Activated naive CD8-positive, alpha-beta T cell treated with anti-CD3 and anti-CD28 coated beads, Interleukin-2, amount 50 U/mL, for 24 hours (primary cell): ENCODE data around the gene ZEB1.
A peak's percentile ranks its signal among the peaks of the same experiment; 100 is the strongest.

Source experiments
- ATAC-seq: fragments of 150-1000 bp; cut with Tn5 transposase; one replicate; pipeline ENCODE4 v1.10.0; 2021
- DNase-seq: peaks from one replicate; pipeline ENCODE4 v3.0.0; 2021
- H3K27ac Mint-ChIP-seq: one replicate; pipeline ENCODE4 v1.8.0; 2021; ENCODE audit warnings: mild to moderate bottlenecking, mixed read lengths
- H3K27me3 Mint-ChIP-seq: one replicate; pipeline ENCODE4 v1.8.0; 2021; ENCODE audit warnings: mixed read lengths
- H3K36me3 Mint-ChIP-seq: one replicate; pipeline ENCODE4 v1.8.0; 2021; ENCODE audit warnings: low read depth, mixed read lengths
- H3K4me1 Mint-ChIP-seq: one replicate; pipeline ENCODE4 v1.8.0; 2021; ENCODE audit warnings: mixed read lengths
- H3K4me3 Mint-ChIP-seq: one replicate; pipeline ENCODE4 v1.8.0; 2021; ENCODE audit warnings: mild to moderate bottlenecking, moderate library complexity, mixed read lengths
- H3K9me3 Mint-ChIP-seq: one replicate; pipeline ENCODE4 v1.8.0; 2021; ENCODE audit warnings: mixed read lengths

The ZEB1 gene

GRCh38 chr10:31507427-31507826 is 188.4 kb downstream of the ZEB1 start:
- H3K27ac Mint-ChIP-seq: no peak overlapping the region
- no peak for ATAC-seq
- peaks cover 72% of the 10 kb centered on the region for H3K36me3 Mint-ChIP-seq
- peaks cover 8% of the 10 kb centered on the region for H3K4me1 Mint-ChIP-seq
- H3K4me3 Mint-ChIP-seq: no peak overlapping the region
- H3K9me3 Mint-ChIP-seq: peaks cover 51% of the 10 kb centered on the region
- H3K27me3 Mint-ChIP-seq: no peaks in the 10 kb centered on the region
- no peak for DNase-seq

GRCh38 chr10:31508234-31508633 is 189.2 kb downstream of the ZEB1 start:
- DNase-seq: no peak
- ATAC-seq: no peak
- Mint-ChIP-seq H3K4me1 (peaks cover 8% of the 10 kb centered on the region), H3K27me3 (no peaks in the 10 kb centered on the region), H3K4me3 (no peak overlapping the region), H3K27ac (no peak overlapping the region), H3K9me3 (peaks cover 51% of the 10 kb centered on the region), H3K36me3 (peaks cover 67% of the 10 kb centered on the region)

GRCh38 chr10:31508882-31509281 is 189.9 kb downstream of the ZEB1 start:
- H3K27ac Mint-ChIP-seq: no peak overlapping the region
- peaks cover 8% of the 10 kb centered on the region for H3K4me1 Mint-ChIP-seq
- peaks cover 45% of the 10 kb centered on the region for H3K9me3 Mint-ChIP-seq
- no peak for DNase-seq
- ATAC-seq: no peak
- H3K36me3 Mint-ChIP-seq: peaks cover 60% of the 10 kb centered on the region
- no peak overlapping the region for H3K4me3 Mint-ChIP-seq
- H3K27me3 Mint-ChIP-seq: no peaks in the 10 kb centered on the region

GRCh38 chr10:31509989-31510388 is 191.0 kb downstream of the ZEB1 start:
- Mint-ChIP-seq H3K27me3 (no peaks in the 10 kb centered on the region), H3K27ac (no peak overlapping the region), H3K4me1 (peaks cover 10% of the 10 kb centered on the region), H3K36me3 (peaks cover 56% of the 10 kb centered on the region), H3K4me3 (no peak overlapping the region), H3K9me3 (peaks cover 34% of the 10 kb centered on the region)
- ATAC-seq (peak; percentile 28), DNase-seq (no peak)

GRCh38 chr10:31515116-31515515 is 196.1 kb downstream of the ZEB1 start:
- peak overlapping the region; percentile 4 for H3K27ac Mint-ChIP-seq
- no peak overlapping the region for H3K4me3 Mint-ChIP-seq
- peaks cover 28% of the 10 kb centered on the region for H3K36me3 Mint-ChIP-seq
- no peak for ATAC-seq
- no peaks in the 10 kb centered on the region for H3K27me3 Mint-ChIP-seq
- no peak for DNase-seq
- no peaks in the 10 kb centered on the region for H3K9me3 Mint-ChIP-seq
- peaks cover 28% of the 10 kb centered on the region for H3K4me1 Mint-ChIP-seq

GRCh38 chr10:31515819-31516402 is 196.9 kb downstream of the ZEB1 start:
- Mint-ChIP-seq H3K27ac (peak overlapping the region; percentile 67), H3K4me1 (peaks cover 27% of the 10 kb centered on the region), H3K36me3 (peaks cover 27% of the 10 kb centered on the region), H3K27me3 (no peaks in the 10 kb centered on the region), H3K4me3 (no peak overlapping the region), H3K9me3 (no peaks in the 10 kb centered on the region)
- DNase-seq: no peak
- peak; percentile 57 for ATAC-seq

- H3K27ac Mint-ChIP-seq: no peak overlapping the region
- peaks cover 38% of the 10 kb centered on the region for H3K36me3 Mint-ChIP-seq
- ATAC-seq (no peak), DNase-seq (no peak)
- no peaks in the 10 kb centered on the region for H3K9me3 Mint-ChIP-seq
- H3K27me3 Mint-ChIP-seq: no peaks in the 10 kb centered on the region
- H3K4me1 Mint-ChIP-seq: peaks cover 15% of the 10 kb centered on the region
- no peak overlapping the region for H3K4me3 Mint-ChIP-seq
Measured at GRCh38 chr10:31520986-31521831, 202.2 kb downstream of the ZEB1 start.

- Mint-ChIP-seq H3K27ac (no peak overlapping the region), H3K27me3 (no peaks in the 10 kb centered on the region), H3K4me1 (peaks cover 5% of the 10 kb centered on the region), H3K36me3 (peaks cover 42% of the 10 kb centered on the region), H3K4me3 (no peak overlapping the region), H3K9me3 (no peaks in the 10 kb centered on the region)
- no peak for ATAC-seq
- no peak for DNase-seq
Measured at GRCh38 chr10:31522820-31523219, 203.8 kb downstream of the ZEB1 start.

GRCh38 chr10:31524460-31524859 is 205.4 kb downstream of the ZEB1 start:
- peaks cover 40% of the 10 kb centered on the region for H3K36me3 Mint-ChIP-seq
- no peak overlapping the region for H3K27ac Mint-ChIP-seq
- no peaks in the 10 kb centered on the region for H3K27me3 Mint-ChIP-seq
- H3K4me3 Mint-ChIP-seq: no peak overlapping the region
- H3K4me1 Mint-ChIP-seq: peaks cover 5% of the 10 kb centered on the region
- DNase-seq (no peak), ATAC-seq (no peak)
- no peaks in the 10 kb centered on the region for H3K9me3 Mint-ChIP-seq

- no peak for ATAC-seq
- Mint-ChIP-seq H3K4me3 (no peak overlapping the region), H3K4me1 (peaks cover 5% of the 10 kb centered on the region), H3K36me3 (peaks cover 33% of the 10 kb centered on the region), H3K27ac (no peak overlapping the region), H3K27me3 (no peaks in the 10 kb centered on the region), H3K9me3 (no peaks in the 10 kb centered on the region)
- DNase-seq: no peak
Measured at GRCh38 chr10:31526178-31526577, 207.2 kb downstream of the ZEB1 start.

- no peak overlapping the region for H3K4me3 Mint-ChIP-seq
- peaks cover 5% of the 10 kb centered on the region for H3K4me1 Mint-ChIP-seq
- no peaks in the 10 kb centered on the region for H3K9me3 Mint-ChIP-seq
- DNase-seq (no peak), ATAC-seq (no peak)
- peak overlapping the region; percentile 70 for H3K27ac Mint-ChIP-seq
- peaks cover 28% of the 10 kb centered on the region for H3K36me3 Mint-ChIP-seq
- peaks cover under 1% of the 10 kb centered on the region for H3K27me3 Mint-ChIP-seq
Measured at GRCh38 chr10:31526681-31527080, 207.7 kb downstream of the ZEB1 start.

- DNase-seq: no peak
- Mint-ChIP-seq H3K4me1 (peaks cover 5% of the 10 kb centered on the region), H3K4me3 (no peak overlapping the region), H3K36me3 (peaks cover 17% of the 10 kb centered on the region), H3K27ac (no peak overlapping the region), H3K9me3 (peaks cover 3% of the 10 kb centered on the region), H3K27me3 (peaks cover 4% of the 10 kb centered on the region)
- no peak for ATAC-seq
Measured at GRCh38 chr10:31528831-31529230, 209.8 kb downstream of the ZEB1 start.

GRCh38 chr10:31536302-31536701 is 217.3 kb downstream of the ZEB1 start:
- Mint-ChIP-seq H3K27me3 (peaks cover 12% of the 10 kb centered on the region), H3K9me3 (peaks cover 7% of the 10 kb centered on the region), H3K27ac (no peak overlapping the region), H3K36me3 (no peaks in the 10 kb centered on the region), H3K4me3 (no peak overlapping the region), H3K4me1 (no peaks in the 10 kb centered on the region)
- no peak for DNase-seq
- no peak for ATAC-seq

GRCh38 chr10:31549896-31550295 is 230.9 kb downstream of the ZEB1 start:
- no peaks in the 10 kb centered on the region for H3K36me3 Mint-ChIP-seq
- DNase-seq (no peak), ATAC-seq (no peak)
- peaks cover 6% of the 10 kb centered on the region for H3K9me3 Mint-ChIP-seq
- no peak overlapping the region for H3K27ac Mint-ChIP-seq
- no peak overlapping the region for H3K4me3 Mint-ChIP-seq
- no peaks in the 10 kb centered on the region for H3K4me1 Mint-ChIP-seq
- peaks cover 3% of the 10 kb centered on the region for H3K27me3 Mint-ChIP-seq

- peaks cover 39% of the 10 kb centered on the region for H3K9me3 Mint-ChIP-seq
- H3K36me3 Mint-ChIP-seq: peaks cover 2% of the 10 kb centered on the region
- peak; percentile 61 for ATAC-seq
- no peaks in the 10 kb centered on the region for H3K4me1 Mint-ChIP-seq
- DNase-seq: no peak
- no peak overlapping the region for H3K27ac Mint-ChIP-seq
- peaks cover 10% of the 10 kb centered on the region for H3K27me3 Mint-ChIP-seq
- H3K4me3 Mint-ChIP-seq: no peak overlapping the region
Measured at GRCh38 chr10:31554556-31554955, 235.5 kb downstream of the ZEB1 start.
